K562 (cell line): ENCODE results near the gene DNAJC2. TPM values are rescaled to one million over a fixed set of nuclear protein-coding genes. Genes with fewer than 3 reads are reported as not detected.

Experiments
- ATAC-seq: fragments of 200-7000 bp; cut with Tn5 transposase; 3 replicates; pipeline ENCODE4 v1.9.1; 2020; ENCODE audit warnings: moderate library complexity
- BruUV-seq: library from RNA; stranded (reverse); fragments of 400-500 nt; replicated peaks from 2 replicates; lab custom pipeline; 2021; lab: Mats Ljungman, UMichigan
- CTCF ChIA-PET: fragments of 300-600 bp; formaldehyde crosslinking; extraction: SDS; loops from one replicate; lab custom pipeline; 2021; ENCODE audit warnings: low intra/inter-chr PET ratio; lab: Yijun Ruan, JAX
- POLR2A ChIA-PET: fragments of 300-600, 350-650 bp; sonication (Branson Sonifier 250); formaldehyde crosslinking; extraction: SDS; loops from one replicate; lab custom pipeline; 2021; ENCODE audit warnings: antibody characterized with exemption, inconsistent platforms; lab: Yijun Ruan, JAX
- DNase-seq, 4 experiments: peaks; one replicate each; pipeline versions ENCODE4 v3.0.0 to v3.0.0-alpha.2; 2011 to 2018; ENCODE audit warnings: low spot score in 3 of 4, mixed read lengths in 3 of 4; ENCODE audit errors: extremely low read depth in 1 of 4
- FAIRE-seq: peaks from 2 replicates; lab custom pipeline; 2011; peaks lifted over from hg19 to GRCh38; lab: Jason Lieb, UNC
- H2AFZ ChIP-seq: 2 replicates; pipeline ENCODE4 v1.6.0; 2011; ENCODE audit warnings: low read depth, low read length, control low read depth, inconsistent platforms
- H3K27ac ChIP-seq: fragments of 200-600 bp; 3 replicates; pipeline ENCODE4 v1.8.0; 2011; ENCODE audit warnings: low read depth, mild to moderate bottlenecking, control low read depth, inconsistent platforms, low read length, moderate library complexity, mixed read lengths; ENCODE audit errors: extremely low read depth
- H3K27me3 ChIP-seq, 2 experiments: fragments of 300-600 bp in 1 of 2; 2 replicates in 1 of 2; 3 replicates in 1 of 2; pipeline versions ENCODE4 v1.6.0 to v1.8.0; 2011; ENCODE audit warnings: inconsistent platforms in 2 of 2, low read length in 2 of 2, mild to moderate bottlenecking in 1 of 2, mixed read lengths in 1 of 2, moderate library complexity in 1 of 2; ENCODE audit not compliant: control insufficient read depth in 2 of 2, insufficient read depth in 2 of 2
- H3K36me3 ChIP-seq: fragments of 300-600 bp; 3 replicates; pipeline ENCODE4 v1.8.0; 2011; ENCODE audit warnings: mild to moderate bottlenecking, low read length, inconsistent platforms; ENCODE audit not compliant: control insufficient read depth, insufficient read depth
- H3K4me1 ChIP-seq, 2 experiments: fragments of 200-600 bp in 1 of 2; replicated peaks in 1 of 2; 2 replicates in 1 of 2; 3 replicates in 1 of 2; pipeline versions ENCODE4 v1.5.1 to v1.8.0; 2011; ENCODE audit warnings: inconsistent platforms in 2 of 2, low read length in 2 of 2, mild to moderate bottlenecking in 1 of 2, mixed read lengths in 1 of 2, moderate library complexity in 1 of 2; ENCODE audit not compliant: control insufficient read depth in 2 of 2, insufficient read depth in 2 of 2
- H3K4me2 ChIP-seq: 2 replicates; pipeline ENCODE4 v1.6.1; 2011; ENCODE audit warnings: low read length, control low read depth, inconsistent platforms, mixed read lengths; ENCODE audit not compliant: insufficient read depth
- H3K4me3 ChIP-seq: fragments of 200-600 bp; sonication (generic), shearing (Covaris generic); 2 replicates; pipeline ENCODE4 v1.5.1; 2016; ENCODE audit warnings: control low read depth, inconsistent platforms
- H3K79me2 ChIP-seq: fragments of 200-600 bp; 3 replicates; pipeline ENCODE4 v1.8.0; 2011; ENCODE audit warnings: low read length, inconsistent platforms; ENCODE audit not compliant: control insufficient read depth, insufficient read depth
- H3K9ac ChIP-seq, 2 experiments: 2 replicates each; pipeline versions ENCODE4 v1.6.0 to v1.6.1; 2011; ENCODE audit warnings: low read depth in 2 of 2, low read length in 2 of 2, control low read depth in 1 of 2, inconsistent platforms in 1 of 2, mild to moderate bottlenecking in 1 of 2, mixed read lengths in 1 of 2; ENCODE audit not compliant: insufficient read depth in 1 of 2
- H3K9me1 ChIP-seq: one replicate; pipeline ENCODE4 v1.6.0; 2011; ENCODE audit warnings: inconsistent platforms, mild to moderate bottlenecking, low read length, moderate library complexity; ENCODE audit not compliant: control insufficient read depth, insufficient read depth
- H3K9me3 ChIP-seq: replicated peaks from 2 replicates; pipeline ENCODE4 v1.5.1; 2011; ENCODE audit warnings: low read depth, low read length, inconsistent platforms; ENCODE audit not compliant: control insufficient read depth, insufficient read depth
- H4K20me1 ChIP-seq: replicated peaks from 2 replicates; pipeline ENCODE4 v1.6.1; 2011; ENCODE audit warnings: low read length, inconsistent platforms, mixed read lengths; ENCODE audit not compliant: control insufficient read depth, insufficient read depth
- BRCA1 ChIP-seq, 2 experiments: fragments of 450-650 bp in 1 of 2; sonication (generic) in 1 of 2; formaldehyde crosslinking in 1 of 2; IDR thresholded peaks; 2 replicates each; pipeline versions ENCODE4 v1.5.0 to v1.6.1; 2017 to 2020; ENCODE audit warnings: mild to moderate bottlenecking in 1 of 2, missing genetic modification reagents in 1 of 2
- HDAC1 ChIP-seq, 2 experiments: fragments of 450-650 bp; IDR thresholded peaks; 2 replicates each; pipeline ENCODE4 v1.6.1; 2016 to 2017; ENCODE audit warnings: inconsistent platforms in 1 of 2, mild to moderate bottlenecking in 1 of 2, moderate library complexity in 1 of 2
- PCBP2 ChIP-seq: fragments of 200-400 bp; formaldehyde crosslinking; IDR thresholded peaks from 2 replicates; pipeline ENCODE4 v1.6.1; 2018; ENCODE audit warnings: low read length, low read depth, mild to moderate bottlenecking, moderate library complexity; ENCODE audit not compliant: poor library complexity, severe bottlenecking
- SPI1 ChIP-seq: IDR thresholded peaks from 2 replicates; pipeline ENCODE4 v1.6.1; 2011; ENCODE audit warnings: low read depth, low read length, control low read depth, borderline replicate concordance
- WGBS: fragments of 100-300 bp; shearing (Covaris generic); methylation state at CpG from one replicate; pipeline ENCODE4 v1.1.6; 2016; ENCODE audit warnings: low coverage, mixed read lengths; ENCODE audit not compliant: insufficient coverage; ENCODE audit errors: missing lambda C conversion rate; 5-methylcytosine and 5-hydroxymethylcytosine counted together
- in situ Hi-C: fragments of 300-500 bp; cut with MboI; formaldehyde crosslinking; loops from 4 replicates; pipeline ENCODE4 v1.15.0; 2018; ENCODE audit warnings: inconsistent platforms, mixed read lengths
- intact Hi-C: fragments of 100-400 bp; cut with micrococcal nuclease; formaldehyde crosslinking; loops from 2 replicates; pipeline ENCODE4 v1.14.2; 2022
- polyA plus RNA-seq, 8 experiments: library from polyadenylated mRNA; depleted of rRNA in 4 of 8; stranded (reverse) in 5 of 8; unstranded in 3 of 8; fragments of >200 nt; fragmentation: Nextera tagmentation in 2 of 8; fragmentation: Illumina TruSeq in 1 of 8; extraction: Ambion mirVana in 2 of 8; extraction: Trizol in 1 of 8; gene quantifications; 2 replicates each; pipeline versions ENCODE4 v1.2.1 to v1.2.3, GENCODE V29; 2011 to 2014; ENCODE audit warnings: inconsistent platforms in 1 of 8, missing spikeins in 1 of 8
- total RNA-seq, 7 experiments: library from RNA; depleted of rRNA in 6 of 7; stranded (reverse); fragments of >200 nt in 6 of 7; fragmentation: Illumina TruSeq in 2 of 7; extraction: Trizol in 2 of 7; gene quantifications; 2 replicates each; pipeline versions ENCODE4 v1.2.1 to v1.2.3, GENCODE V29; 2011 to 2021; ENCODE audit warnings: low replicate concordance in 1 of 7
- TF ChIP-seq, protein P1 (sequence below): sonication (generic); formaldehyde crosslinking; IDR thresholded peaks from 2 replicates; pipeline ENCODE4 v1.8.0; 2022; ENCODE audit warnings: mild to moderate bottlenecking, missing genetic modification reagents
- TF ChIP-seq, protein P2 (sequence below): fragments of 250-450 bp; sonication (Bioruptor Pico); IDR thresholded peaks from 2 replicates; pipeline ENCODE4 v1.5.0; 2020; ENCODE audit warnings: mild to moderate bottlenecking, borderline replicate concordance

Gene DNAJC2
- total and polyA plus RNA-seq, 9 of the 15 experiments (the other 6 are each of a cell fraction or from before 2014, with no cell fraction given): 40.2 to 157 (median 92.1) TPM

DNA sequence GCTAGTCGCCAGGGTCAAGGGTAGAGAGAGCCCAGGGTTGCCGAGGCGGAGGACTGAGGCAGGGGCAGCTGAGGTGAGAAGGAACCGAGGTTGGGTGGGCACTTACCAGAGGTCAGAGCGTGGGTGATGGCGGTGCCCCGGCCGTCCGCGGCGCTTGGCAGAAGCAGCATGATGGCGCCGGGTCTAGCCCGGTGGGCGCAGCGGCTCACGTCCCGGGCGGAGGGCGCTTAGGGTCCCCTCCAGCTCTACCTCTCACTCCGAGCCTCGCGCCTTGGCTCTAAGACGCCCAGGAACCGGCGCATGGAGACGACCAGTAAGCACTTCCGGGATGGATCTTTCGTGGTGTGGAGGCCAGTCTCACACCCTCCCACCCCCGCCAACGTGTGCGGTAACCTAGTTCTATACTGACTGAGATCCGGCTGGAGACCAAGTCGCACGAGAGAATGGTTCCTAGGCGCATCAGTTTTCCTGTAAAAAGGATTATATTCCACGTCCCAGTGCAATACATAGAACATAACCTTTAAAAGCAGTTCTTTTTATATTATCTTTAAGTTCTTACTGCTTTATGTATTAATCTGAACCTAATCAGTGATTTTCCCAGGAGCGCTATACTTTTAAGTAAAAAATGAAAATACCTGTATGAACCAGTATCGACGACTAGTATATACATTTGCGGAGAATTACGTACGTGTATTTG is at the start of gene DNAJC2 (continued):
- no peak for TF ChIP-seq BRCA1 (IDR thresholded peaks at IDR 0.05)
- TF ChIP-seq BRCA1 (CRISPR knock-in tag; IDR thresholded peaks at IDR 0.05): no peak
- TF ChIP-seq, protein P1, sequence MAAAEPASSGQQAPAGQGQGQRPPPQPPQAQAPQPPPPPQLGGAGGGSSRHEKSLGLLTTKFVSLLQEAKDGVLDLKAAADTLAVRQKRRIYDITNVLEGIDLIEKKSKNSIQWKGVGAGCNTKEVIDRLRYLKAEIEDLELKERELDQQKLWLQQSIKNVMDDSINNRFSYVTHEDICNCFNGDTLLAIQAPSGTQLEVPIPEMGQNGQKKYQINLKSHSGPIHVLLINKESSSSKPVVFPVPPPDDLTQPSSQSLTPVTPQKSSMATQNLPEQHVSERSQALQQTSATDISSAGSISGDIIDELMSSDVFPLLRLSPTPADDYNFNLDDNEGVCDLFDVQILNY: no peak; the same call in 1 of the 2 replicates
- TF ChIP-seq HDAC1 (IDR thresholded peaks at IDR 0.05): peak in 1 of 2 experiments; percentile 95; a peak in 2 of 4 replicates

DNA sequence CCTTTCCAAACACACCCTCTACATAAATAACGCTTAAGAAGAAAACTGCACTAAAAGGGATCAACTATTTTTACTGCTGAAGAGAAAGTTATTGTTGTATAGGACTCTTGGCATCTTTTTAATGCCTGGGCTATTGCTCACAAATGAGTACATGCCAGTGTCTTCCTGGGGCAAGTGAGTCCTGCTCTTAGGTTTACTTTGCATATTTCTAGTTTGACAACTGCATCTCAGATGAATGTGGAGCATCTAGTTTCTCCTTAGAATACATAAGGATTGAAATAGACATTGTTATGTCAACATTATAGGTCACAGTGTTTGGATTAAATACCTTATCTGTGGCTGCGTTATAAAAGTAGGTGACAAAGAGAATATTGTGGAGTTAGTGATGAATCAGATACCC is 47.4 kb upstream of the DNAJC2 start:
- no peaks in the 10 kb centered on the region for H4K20me1 ChIP-seq
- no peak for ATAC-seq
- 12% methylated on average over 2 of the region's 2 CpGs for WGBS
- no peak for DNase-seq
- FAIRE-seq: no peak
- H3K27me3 ChIP-seq: peaks cover 10% of the 10 kb centered on the region in 2 experiments; a peak in 3 of 5 replicates
- no peaks in the 10 kb centered on the region for H3K9me3 ChIP-seq
- ChIA-PET POLR2A (no interaction called here), CTCF (no interaction called here)
- no peaks in the 10 kb centered on the region for H3K9me1 ChIP-seq
- H3K4me3 ChIP-seq: no peak overlapping the region
- no peak overlapping the region for H3K4me2 ChIP-seq
- no peak overlapping the region for H3K9ac ChIP-seq
- peaks cover 3 to 4% of the 10 kb centered on the region in 2 experiments; a peak in 2 of 5 replicates for H3K4me1 ChIP-seq
- no TSS peak for BruUV-seq
- intact Hi-C loops (no loop called here), in situ Hi-C loops (no loop called here)
- H3K27ac ChIP-seq: no peak overlapping the region
- H3K36me3 ChIP-seq: no peaks in the 10 kb centered on the region
- no peaks in the 10 kb centered on the region for H3K79me2 ChIP-seq
- peak overlapping the region; percentile 61 for H2AFZ ChIP-seq
- no peak for TF ChIP-seq PCBP2
- TF ChIP-seq, protein P2, sequence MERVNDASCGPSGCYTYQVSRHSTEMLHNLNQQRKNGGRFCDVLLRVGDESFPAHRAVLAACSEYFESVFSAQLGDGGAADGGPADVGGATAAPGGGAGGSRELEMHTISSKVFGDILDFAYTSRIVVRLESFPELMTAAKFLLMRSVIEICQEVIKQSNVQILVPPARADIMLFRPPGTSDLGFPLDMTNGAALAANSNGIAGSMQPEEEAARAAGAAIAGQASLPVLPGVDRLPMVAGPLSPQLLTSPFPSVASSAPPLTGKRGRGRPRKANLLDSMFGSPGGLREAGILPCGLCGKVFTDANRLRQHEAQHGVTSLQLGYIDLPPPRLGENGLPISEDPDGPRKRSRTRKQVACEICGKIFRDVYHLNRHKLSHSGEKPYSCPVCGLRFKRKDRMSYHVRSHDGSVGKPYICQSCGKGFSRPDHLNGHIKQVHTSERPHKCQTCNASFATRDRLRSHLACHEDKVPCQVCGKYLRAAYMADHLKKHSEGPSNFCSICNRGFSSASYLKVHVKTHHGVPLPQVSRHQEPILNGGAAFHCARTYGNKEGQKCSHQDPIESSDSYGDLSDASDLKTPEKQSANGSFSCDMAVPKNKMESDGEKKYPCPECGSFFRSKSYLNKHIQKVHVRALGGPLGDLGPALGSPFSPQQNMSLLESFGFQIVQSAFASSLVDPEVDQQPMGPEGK (CRISPR knock-in tag): no peak
- no peak for TF ChIP-seq SPI1
